ENCODE data around the gene CD244.
"Not testable (repeated sequence)": the region's sequence is repeated elsewhere in the genome, so short reads cannot be mapped to it uniquely, and the experiment has no call there.

CD244 gene

DNA sequence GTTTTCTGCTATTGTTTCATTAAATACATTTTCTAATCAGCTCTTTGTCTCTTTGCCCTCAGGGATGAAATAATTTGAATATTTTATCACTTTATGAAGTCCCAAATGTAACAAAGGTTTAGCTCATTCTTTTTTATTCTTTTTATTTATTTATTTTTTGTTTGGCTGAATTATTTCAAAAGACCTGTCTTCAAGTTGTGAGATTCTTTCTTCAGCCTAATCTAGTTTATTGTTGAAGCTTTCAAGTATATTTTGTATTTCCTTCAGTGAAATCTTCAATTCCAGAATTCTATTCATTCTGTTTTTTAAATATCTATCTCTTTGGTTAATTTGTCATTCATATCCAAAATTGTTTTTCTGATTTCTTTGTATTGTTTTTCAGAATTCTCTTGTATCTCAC, 55.9 kb downstream of the CD244 start:
- DNase-seq: no peak

GRCh38 chr1:160806109-160806665, 56.5 kb downstream of the CD244 start:
- DNase-seq: no peak

DNA sequence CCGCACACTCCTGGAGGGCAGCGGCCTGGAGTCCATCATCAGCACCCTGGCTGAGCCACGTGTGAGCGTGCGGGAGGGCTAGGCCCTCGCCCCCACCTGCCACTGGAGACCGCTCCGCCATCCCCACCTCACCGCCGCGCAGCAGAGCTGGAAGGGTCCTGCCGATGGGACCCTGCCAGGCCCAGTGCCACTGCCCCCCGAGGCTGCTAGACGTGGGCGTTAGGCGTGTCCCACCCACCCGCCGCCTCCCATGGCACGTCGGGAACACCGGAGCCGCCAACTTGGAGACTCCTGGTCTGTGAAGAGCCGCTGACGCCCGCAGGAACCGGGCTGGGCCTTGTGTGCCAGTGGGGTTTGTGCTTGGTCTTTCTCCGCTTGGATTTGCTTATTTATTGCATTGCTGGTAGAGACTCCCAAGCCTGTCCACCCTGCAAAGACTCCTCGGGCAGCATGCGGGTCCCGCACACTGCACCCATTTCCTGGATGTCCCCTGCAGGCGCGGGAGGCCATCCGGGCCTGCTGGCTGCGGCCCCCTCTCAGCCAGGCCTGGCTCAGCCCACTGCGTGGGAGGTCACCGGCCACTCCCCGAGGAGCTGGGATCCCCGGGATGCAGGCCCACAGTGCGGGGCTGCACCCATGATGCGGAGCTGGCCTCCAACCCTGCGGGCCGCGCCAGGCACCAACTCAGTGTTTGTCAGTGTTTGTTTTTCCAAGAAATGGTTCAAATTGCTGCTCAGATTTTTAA, 60.7 kb downstream of the CD244 start:
- DNase-seq: no peak

DNA sequence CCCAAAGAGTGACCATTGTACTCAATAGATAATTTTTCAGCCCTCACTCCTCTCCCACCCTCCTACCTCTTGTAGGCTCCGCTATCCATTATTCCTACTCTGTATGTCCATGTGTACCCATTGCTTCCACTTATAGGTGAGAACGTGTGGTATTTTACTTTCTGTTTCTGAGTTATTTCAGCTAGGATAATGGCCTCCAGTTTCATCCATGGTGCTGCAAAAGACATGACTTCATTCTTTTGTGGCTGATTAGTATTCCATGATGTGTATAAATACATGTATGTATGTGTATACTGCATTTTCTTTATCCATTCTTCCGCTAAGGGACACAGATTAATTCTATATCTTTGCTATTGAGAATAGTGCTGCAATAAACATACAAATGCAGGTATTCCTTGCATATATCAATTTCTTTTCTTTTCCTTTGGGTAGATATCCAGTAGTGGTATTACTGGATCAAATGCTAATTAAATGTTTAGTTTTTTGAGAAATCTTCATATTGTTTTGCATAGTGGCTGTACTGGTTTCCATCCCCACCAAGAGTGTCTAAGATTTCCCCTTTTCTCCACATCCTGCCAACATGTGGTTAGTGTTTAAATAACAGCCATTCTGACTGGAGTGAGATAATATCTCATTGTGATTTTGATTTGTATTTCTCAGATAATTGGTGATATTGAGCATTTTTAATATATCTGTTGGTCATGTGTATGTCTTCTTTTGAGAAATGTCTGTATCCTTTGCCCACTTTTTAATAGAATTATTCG, 61.9 kb downstream of the CD244 start:
- no peak for DNase-seq

GRCh38 chr1:160800142-160800541, 62.5 kb downstream of the CD244 start:
- no peak for DNase-seq

DNA sequence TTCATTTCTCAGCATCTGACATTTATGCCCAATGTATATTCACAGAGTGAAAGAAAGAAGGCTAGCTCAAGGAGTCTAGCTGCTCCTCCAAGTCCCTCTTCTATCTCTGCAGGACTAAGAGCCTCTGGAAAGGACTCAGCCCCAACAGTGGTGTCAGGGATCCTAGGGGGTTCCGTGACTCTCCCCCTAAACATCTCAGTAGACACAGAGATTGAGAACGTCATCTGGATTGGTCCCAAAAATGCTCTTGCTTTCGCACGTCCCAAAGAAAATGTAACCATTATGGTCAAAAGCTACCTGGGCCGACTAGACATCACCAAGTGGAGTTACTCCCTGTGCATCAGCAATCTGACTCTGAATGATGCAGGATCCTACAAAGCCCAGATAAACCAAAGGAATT, 63.0 kb downstream of the CD244 start:
- DNase-seq: no peak

GRCh38 chr1:160798439-160798838, 64.2 kb downstream of the CD244 start:
- DNase-seq: no peak

GRCh38 chr1:160797861-160798273, 64.8 kb downstream of the CD244 start:
- DNase-seq: no peak

DNA sequence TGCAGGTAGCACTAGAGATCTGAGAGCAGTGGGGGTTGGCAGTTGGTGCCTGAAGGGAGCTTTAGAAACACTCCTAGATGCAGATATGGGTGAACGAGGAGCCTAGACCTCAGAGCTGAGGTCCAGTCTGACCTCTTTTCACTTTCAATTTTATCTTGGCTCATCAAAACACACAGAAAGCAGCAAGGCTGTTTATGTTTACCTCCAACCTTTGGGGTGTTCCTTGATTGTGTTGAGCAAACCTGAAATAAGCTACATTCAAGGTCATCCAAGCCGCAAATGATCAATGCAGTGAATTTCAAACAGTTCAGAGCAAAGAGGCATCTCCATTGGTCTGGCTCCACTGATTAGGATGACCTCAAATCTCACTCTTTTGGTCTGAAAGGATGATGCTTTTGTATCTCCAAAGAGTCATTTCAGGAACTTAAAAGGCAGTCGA, 65.4 kb downstream of the CD244 start:
- DNase-seq: no peak

- DNase-seq: no peak
Measured at GRCh38 chr1:160795951-160796383, 66.7 kb downstream of the CD244 start, which contains the start of gene LY9. Gene LY9, plus strand, starts transcription at chr1:160796174. Its CDS starts 14 bp downstream, at chr1:160796188.

- no peak for DNase-seq
Measured at GRCh38 chr1:160794376-160794775, 68.3 kb downstream of the CD244 start.

- DNase-seq: no peak
Measured at GRCh38 chr1:160789702-160790611, 72.7 kb downstream of the CD244 start.

GRCh38 chr1:160789051-160789701, 73.5 kb downstream of the CD244 start:
- DNase-seq: no peak

DNA sequence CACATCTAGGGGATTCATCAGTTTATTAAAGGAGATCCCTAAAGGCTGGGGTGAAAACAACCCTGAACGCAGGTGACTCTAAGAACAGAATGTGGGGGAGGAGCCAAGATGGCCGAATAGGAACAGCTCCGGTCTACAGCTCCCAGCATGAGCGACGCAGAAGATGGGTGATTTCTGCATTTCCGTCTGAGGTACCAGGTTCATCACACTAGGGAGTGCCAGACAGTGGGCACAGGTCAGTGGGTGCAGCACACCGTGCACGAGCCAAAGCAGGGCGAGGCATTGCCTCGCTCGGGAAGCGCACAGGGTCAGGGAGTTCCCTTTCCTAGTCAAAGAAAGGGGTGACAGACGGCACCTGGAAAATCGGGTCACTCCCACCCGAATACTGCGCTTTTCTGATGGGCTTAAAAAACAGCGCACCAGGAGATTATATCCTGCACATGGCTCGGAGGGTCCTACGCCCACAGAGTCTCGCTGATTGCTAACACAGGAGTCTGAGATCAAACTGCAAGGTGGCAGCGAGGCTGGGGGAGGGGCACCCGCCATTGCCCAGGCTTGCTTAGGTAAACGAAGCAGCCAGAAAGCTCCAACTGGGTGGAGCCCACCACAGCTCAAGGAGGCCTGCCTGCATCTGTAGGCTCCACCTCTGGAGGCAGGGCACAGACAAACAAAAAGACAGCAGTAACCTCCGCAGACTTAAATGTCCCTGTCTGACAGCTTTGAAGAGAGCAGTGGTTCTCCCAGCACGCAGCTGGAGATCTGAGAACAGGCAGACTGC, 79.5 kb downstream of the CD244 start:
- not testable (repeated sequence) for DNase-seq

DNA sequence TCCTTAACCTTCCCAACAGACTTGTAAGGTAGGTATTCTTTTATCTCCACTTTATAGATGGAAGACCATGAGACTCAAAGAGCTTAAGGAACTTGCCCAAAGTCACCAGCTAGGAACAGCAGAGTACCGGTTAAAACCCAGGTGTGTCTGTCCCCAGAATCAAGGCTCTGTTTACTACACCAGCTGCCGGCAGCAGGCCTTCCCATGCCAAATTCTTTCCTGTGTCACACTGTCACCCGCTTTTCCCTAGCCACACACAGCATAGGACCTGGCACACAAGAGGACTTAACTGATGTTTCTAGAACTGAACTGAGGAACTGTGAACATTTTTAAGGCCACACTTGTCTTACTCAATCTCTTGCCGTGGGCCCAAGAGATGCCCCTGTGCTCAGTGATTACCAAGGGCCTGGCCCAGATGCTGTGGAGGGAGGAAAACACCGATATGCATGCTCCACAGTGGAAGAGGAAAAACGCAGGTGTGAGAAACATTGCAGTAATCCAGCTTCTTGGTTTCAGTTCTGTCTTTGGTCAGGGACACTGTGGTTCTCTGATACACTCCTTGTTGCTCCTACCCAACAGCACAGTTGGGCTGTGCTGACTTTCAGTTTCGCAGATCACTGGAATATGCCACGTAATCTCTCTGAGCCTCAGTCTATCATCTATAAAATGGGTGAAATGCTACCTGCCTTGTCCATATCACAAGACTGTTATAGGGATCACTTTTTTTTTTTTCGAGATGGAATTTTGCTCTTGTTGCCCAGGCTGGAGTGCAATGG, 80.6 kb downstream of the CD244 start:
- DNase-seq: no peak

DNA sequence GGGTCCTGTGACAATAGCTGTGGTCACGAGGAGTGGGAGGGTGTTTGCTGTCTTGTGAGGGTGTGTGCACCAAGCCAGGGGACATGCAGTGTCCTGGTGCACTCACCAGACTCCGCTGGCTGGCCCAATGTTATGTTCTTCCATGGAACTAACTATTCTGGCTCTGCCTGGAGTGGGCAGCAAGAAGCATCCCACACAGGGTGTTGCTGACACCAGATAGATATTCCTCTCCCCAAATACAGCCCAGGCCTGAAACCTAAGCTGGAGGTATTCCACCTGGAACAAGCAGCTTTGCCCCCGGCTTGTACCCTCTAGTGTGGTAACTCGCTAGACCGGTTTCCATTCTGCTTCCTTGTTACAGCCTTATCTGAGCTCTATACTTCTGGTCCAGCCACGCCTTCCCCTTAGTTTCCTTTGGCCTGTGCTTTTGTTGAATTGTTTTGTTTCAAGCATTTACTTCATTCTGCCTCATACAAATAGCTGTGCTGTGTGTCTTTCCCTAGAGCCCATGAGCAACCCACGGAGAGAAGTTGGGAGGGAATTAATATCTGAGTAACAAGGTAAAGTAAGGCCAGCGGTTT, 81.4 kb downstream of the CD244 start:
- DNase-seq: no peak

GRCh38 chr1:160780398-160780755, 82.3 kb downstream of the CD244 start:
- DNase-seq: no peak
